ENCODE data around the gene UFD1.
"Not testable (repeated sequence)": the region's sequence is repeated elsewhere in the genome, so short reads cannot be mapped to it uniquely, and the experiment has no call there.

The UFD1 gene

DNA sequence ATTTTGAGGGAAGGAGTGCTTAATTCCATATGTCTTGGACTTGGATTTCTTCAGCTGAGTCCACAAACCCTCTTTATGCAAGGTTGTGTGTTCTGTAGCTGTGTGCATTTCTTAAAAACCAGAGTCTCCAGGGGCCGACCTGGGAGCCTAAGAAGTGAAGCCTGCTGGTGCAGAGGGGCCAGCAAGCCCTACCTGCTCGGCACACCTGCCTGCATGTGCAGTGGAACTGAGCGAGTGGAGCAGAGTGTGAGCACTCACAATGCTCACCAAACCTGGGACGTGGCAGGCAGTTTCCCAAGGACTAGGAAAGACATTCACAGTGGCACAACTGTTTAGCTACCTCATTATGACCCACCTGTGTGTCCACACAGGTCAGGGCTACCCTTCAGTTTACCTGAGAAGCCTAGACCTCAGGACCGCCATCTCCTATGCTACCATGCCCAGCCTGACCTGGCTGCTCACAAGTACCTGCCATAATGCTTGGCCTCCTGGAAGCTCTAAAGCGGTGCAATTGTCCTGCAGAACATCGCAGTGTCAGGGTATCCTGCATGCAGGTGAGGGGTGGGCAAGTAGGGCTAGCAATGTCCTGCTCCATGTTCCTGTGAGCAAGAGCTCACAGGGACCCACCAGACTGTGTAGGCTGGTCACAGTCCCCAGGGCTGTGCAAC, 35.3 kb downstream of the UFD1 start:
- TF ChIP-seq, protein P1, sequence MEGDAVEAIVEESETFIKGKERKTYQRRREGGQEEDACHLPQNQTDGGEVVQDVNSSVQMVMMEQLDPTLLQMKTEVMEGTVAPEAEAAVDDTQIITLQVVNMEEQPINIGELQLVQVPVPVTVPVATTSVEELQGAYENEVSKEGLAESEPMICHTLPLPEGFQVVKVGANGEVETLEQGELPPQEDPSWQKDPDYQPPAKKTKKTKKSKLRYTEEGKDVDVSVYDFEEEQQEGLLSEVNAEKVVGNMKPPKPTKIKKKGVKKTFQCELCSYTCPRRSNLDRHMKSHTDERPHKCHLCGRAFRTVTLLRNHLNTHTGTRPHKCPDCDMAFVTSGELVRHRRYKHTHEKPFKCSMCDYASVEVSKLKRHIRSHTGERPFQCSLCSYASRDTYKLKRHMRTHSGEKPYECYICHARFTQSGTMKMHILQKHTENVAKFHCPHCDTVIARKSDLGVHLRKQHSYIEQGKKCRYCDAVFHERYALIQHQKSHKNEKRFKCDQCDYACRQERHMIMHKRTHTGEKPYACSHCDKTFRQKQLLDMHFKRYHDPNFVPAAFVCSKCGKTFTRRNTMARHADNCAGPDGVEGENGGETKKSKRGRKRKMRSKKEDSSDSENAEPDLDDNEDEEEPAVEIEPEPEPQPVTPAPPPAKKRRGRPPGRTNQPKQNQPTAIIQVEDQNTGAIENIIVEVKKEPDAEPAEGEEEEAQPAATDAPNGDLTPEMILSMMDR (IDR thresholded peaks at IDR 0.05) = no peak
- H3K9me3 ChIP-seq = no peaks in the 10 kb centered on the region
- no peak for DNase-seq
- H3K27ac ChIP-seq = no peak overlapping the region
- H3K4me3 ChIP-seq = no peak overlapping the region
- H3K4me1 ChIP-seq = peaks cover 0 to 35% (median 17%) of the 10 kb centered on the region in 4 donors
- intact Hi-C loops (cut with DNase I; ENCODE audit: low total_unique reads) = no loop called here
- peaks cover 0 to 38% (median 12%) of the 10 kb centered on the region in 3 donors for H3K36me3 ChIP-seq
- no peaks in the 10 kb centered on the region for H3K27me3 ChIP-seq

DNA sequence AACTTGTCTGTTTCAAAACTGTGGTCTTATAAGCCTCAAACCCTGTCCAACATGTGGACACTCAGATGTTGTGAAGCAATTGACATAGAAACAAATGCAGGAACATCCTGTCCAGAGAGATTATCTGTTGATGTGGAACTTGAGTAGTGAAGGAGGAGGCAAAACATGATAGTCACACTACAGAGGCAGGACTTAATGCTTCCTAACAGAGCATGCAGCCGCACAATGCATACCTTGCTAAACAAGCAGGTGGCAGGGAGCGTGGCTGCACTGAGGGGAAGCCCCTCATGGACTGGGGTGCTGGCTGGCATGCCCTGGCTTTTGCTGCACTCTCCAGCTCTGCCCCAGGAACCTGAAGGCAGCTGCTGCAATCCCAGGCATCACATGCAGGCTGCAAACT, 36.8 kb downstream of the UFD1 start:
- Histone ChIP-seq H3K36me3 (peaks cover 0 to 38% (median 12%) of the 10 kb centered on the region in 3 donors), H3K4me1 (peaks cover 0 to 27% (median 12%) of the 10 kb centered on the region in 4 donors), H3K27ac (no peak overlapping the region), H3K9me3 (no peaks in the 10 kb centered on the region), H3K4me3 (no peak overlapping the region), H3K27me3 (no peaks in the 10 kb centered on the region)
- no peak for DNase-seq
- TF ChIP-seq, protein P1 (IDR thresholded peaks at IDR 0.05) = no peak
- intact Hi-C loops (cut with DNase I; ENCODE audit: low total_unique reads) = no loop called here

GRCh38 chr22:19440411-19441195, 38.4 kb downstream of the UFD1 start:
- DNase-seq = no peak
- intact Hi-C loops (cut with DNase I; ENCODE audit: low total_unique reads) = no loop called here
- no peaks in the 10 kb centered on the region for H3K9me3 ChIP-seq
- H3K4me3 ChIP-seq = no peak overlapping the region
- TF ChIP-seq, protein P1 (IDR thresholded peaks at IDR 0.05) = no peak
- H3K27me3 ChIP-seq = no peaks in the 10 kb centered on the region
- peaks cover 0 to 12% (median 2%) of the 10 kb centered on the region in 4 donors for H3K4me1 ChIP-seq
- no peak overlapping the region for H3K27ac ChIP-seq
- H3K36me3 ChIP-seq = peaks cover 7 to 54% (median 15%) of the 10 kb centered on the region in 3 donors

- TF ChIP-seq, protein P1 (IDR thresholded peaks at IDR 0.05) = no peak
- no peak overlapping the region for H3K4me3 ChIP-seq
- no peak for DNase-seq
- H3K36me3 ChIP-seq = peaks cover 13 to 51% (median 13%) of the 10 kb centered on the region in 3 donors
- H3K4me1 ChIP-seq = peaks cover 0 to 5% (median 3%) of the 10 kb centered on the region in 4 donors
- no peak overlapping the region for H3K27ac ChIP-seq
- no peaks in the 10 kb centered on the region for H3K9me3 ChIP-seq
- intact Hi-C loops (cut with DNase I; ENCODE audit: low total_unique reads) = no loop called here
- no peaks in the 10 kb centered on the region for H3K27me3 ChIP-seq
Observed at GRCh38 chr22:19438298-19438697, 40.7 kb downstream of the UFD1 start.

DNA sequence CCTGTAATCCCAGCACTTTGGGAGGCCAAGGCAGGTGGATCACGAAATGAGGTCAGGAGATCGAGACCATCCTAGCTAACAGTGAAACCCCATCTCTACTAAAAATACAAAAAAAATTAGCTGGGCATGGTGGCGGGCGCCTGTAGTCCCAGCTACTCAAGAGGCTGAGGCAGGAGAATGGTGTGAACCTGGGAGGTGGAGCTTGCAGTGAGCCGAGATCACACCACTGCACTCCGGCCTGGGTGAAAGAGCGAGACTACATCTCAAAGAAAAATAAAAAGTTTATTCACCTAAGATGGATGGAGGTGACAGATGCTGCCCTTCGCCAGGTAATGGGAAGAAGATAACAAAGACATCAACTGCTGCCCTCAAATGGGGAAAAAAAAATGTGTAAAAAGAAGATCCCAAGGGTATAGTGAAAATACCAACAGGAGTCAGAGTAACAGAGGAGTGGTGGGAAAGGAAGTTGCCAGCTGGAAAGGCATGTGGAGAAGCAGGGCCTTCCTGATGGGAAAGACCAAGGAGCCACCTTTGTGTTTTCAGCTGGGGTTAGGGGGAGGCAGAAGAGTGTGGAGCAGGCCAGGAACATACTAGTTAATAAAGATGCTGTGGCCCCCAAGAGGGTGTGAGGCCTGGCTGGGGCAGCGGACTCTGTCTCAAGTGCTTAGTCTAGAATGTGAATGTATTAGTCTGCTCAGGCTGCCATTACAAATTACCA, 42.4 kb downstream of the UFD1 start:
- intact Hi-C loops (cut with DNase I; ENCODE audit: low total_unique reads); H3K27ac ChIP-seq; H3K9me3 ChIP-seq; DNase-seq; H3K4me3 ChIP-seq; H3K27me3 ChIP-seq: not testable (repeated sequence)
- Histone ChIP-seq H3K36me3 (peaks cover 11 to 39% (median 13%) of the 10 kb centered on the region in 3 donors), H3K4me1 (peaks cover 0 to 11% (median 8%) of the 10 kb centered on the region in 4 donors)

Measured in tibial artery (tissue), 4 donors.